Vagina (tissue), 2 donors: ENCODE data around the gene NUP210. TPM values are rescaled to one million over a fixed set of nuclear protein-coding genes. Genes with fewer than 3 reads are reported as not detected.

Experiments
- DNase-seq, 2 donors: peaks; one replicate each; pipeline ENCODE4 v3.0.0-alpha.2; 2017; ENCODE audit errors: extremely low spot score in 2 of 2
- H3K27ac ChIP-seq: fragments of 200-600 bp; sonication (generic); one replicate; pipeline ENCODE4 v1.5.1; 2019
- H3K27me3 ChIP-seq: fragments of 200-600 bp; sonication (generic); one replicate; pipeline ENCODE4 v1.5.1; 2019
- H3K36me3 ChIP-seq, 2 donors: fragments of 200-600 bp; sonication (generic); one replicate each; pipeline ENCODE4 v1.5.1; 2017 to 2019
- H3K4me1 ChIP-seq: fragments of 200-600 bp; sonication (generic); one replicate; pipeline ENCODE4 v1.5.1; 2019
- H3K4me3 ChIP-seq, 2 donors: fragments of 200-600 bp; sonication (generic); 1 replicate in 1 of 2; 2 replicates in 1 of 2; pipeline ENCODE4 v1.5.1; 2016 to 2019
- H3K9me3 ChIP-seq: fragments of 200-600 bp; sonication (generic); one replicate; pipeline ENCODE4 v1.5.1; 2019
- CTCF ChIP-seq, 3 experiments: fragments of 450-650 bp in 2 of 3; fragments of 200-600 bp in 1 of 3; sonication (generic) in 1 of 3; IDR thresholded peaks; one replicate each; pipeline ENCODE4 v1.5.1; 2017 to 2019; ENCODE audit warnings: antibody characterized with exemption in 3 of 3, mild to moderate bottlenecking in 2 of 3, moderate library complexity in 2 of 3
- POLR2A ChIP-seq, 2 donors: fragments of 450-650 bp; IDR thresholded peaks; one replicate each; pipeline ENCODE4 v1.6.1; 2017; ENCODE audit warnings: antibody characterized with exemption in 2 of 2, mild to moderate bottlenecking in 2 of 2, moderate library complexity in 2 of 2
- POLR2AphosphoS5 ChIP-seq, 2 donors: sonication (generic); formaldehyde crosslinking; IDR thresholded peaks; one replicate each; pipeline ENCODE4 v1.9.0; 2017; ENCODE audit warnings: antibody characterized with exemption in 2 of 2, mild to moderate bottlenecking in 2 of 2, low read depth in 1 of 2; ENCODE audit not compliant: insufficient read depth in 1 of 2
- intact Hi-C: fragments of 100-400 bp; cut with DNase I; formaldehyde crosslinking; loops from one replicate; pipeline ENCODE4 v1.15.1; 2023
- total RNA-seq: library from RNA; depleted of rRNA; stranded (reverse); fragments of >200 nt; gene quantifications from one replicate; pipeline ENCODE4 v1.2.3, GENCODE V29; 2016

NUP210 gene
- total RNA-seq, 1 donor from 2014 or later, result 10.1 TPM

- Histone ChIP-seq H3K36me3 (no peaks in the 10 kb centered on the region), H3K27ac (no peak overlapping the region), H3K9me3 (no peaks in the 10 kb centered on the region), H3K4me3 (no peak overlapping the region), H3K4me1 (peaks cover 4% of the 10 kb centered on the region), H3K27me3 (no peaks in the 10 kb centered on the region)
- intact Hi-C loops, result no loop called here
- no peak for DNase-seq
- no peak for TF ChIP-seq POLR2AphosphoS5 (IDR thresholded peaks at IDR 0.05; ENCODE audit: insufficient read depth in 1 of 2, low read depth in 1 of 2)
- TF ChIP-seq POLR2A (IDR thresholded peaks at IDR 0.05), result no peak
- no peak for TF ChIP-seq CTCF (IDR thresholded peaks at IDR 0.05)
These were observed 4.2 kb upstream of the NUP210 start for GRCh38 chr3:13424141-13424844.

- Histone ChIP-seq H3K4me1 (peaks cover 8% of the 10 kb centered on the region), H3K9me3 (no peaks in the 10 kb centered on the region), H3K4me3 (peak overlapping the region in 1 of 2 donors; percentile 46), H3K27ac (peak overlapping the region; percentile 18), H3K36me3 (no peaks in the 10 kb centered on the region), H3K27me3 (no peaks in the 10 kb centered on the region)
- DNase-seq, result no peak
- intact Hi-C loops, result no loop called here
- TF ChIP-seq CTCF (IDR thresholded peaks at IDR 0.05) (no peak), POLR2AphosphoS5 (IDR thresholded peaks at IDR 0.05; ENCODE audit: insufficient read depth in 1 of 2, low read depth in 1 of 2) (peak in 1 of 2 donors; percentile 19)
These were observed 976 bp upstream of the NUP210 start for GRCh38 chr3:13420831-13421765.

- DNase-seq, result no peak
- peak overlapping the region; percentile 46 to 55 for H3K4me3 ChIP-seq
- H3K9me3 ChIP-seq, result no peaks in the 10 kb centered on the region
- H3K27me3 ChIP-seq, result no peaks in the 10 kb centered on the region
- no peaks in the 10 kb centered on the region for H3K36me3 ChIP-seq
- H3K4me1 ChIP-seq, result peaks cover 8% of the 10 kb centered on the region
- peak overlapping the region; percentile 33 for H3K27ac ChIP-seq
- intact Hi-C loops, result no loop called here
- TF ChIP-seq POLR2AphosphoS5 (IDR thresholded peaks at IDR 0.05; ENCODE audit: insufficient read depth in 1 of 2, low read depth in 1 of 2), result no peak
These were observed 547 bp downstream of the NUP210 start for GRCh38 chr3:13419505-13420044.

GRCh38 chr3:13417166-13417947 lies 2.8 kb downstream of the NUP210 start:
- no peak overlapping the region for H3K4me3 ChIP-seq
- H3K36me3 ChIP-seq, result no peaks in the 10 kb centered on the region
- no peak overlapping the region for H3K27ac ChIP-seq
- DNase-seq, result no peak
- intact Hi-C loops, result no loop called here
- no peaks in the 10 kb centered on the region for H3K27me3 ChIP-seq
- no peak for TF ChIP-seq POLR2AphosphoS5 (IDR thresholded peaks at IDR 0.05; ENCODE audit: insufficient read depth in 1 of 2, low read depth in 1 of 2)
- TF ChIP-seq CTCF (IDR thresholded peaks at IDR 0.05), result no peak
- TF ChIP-seq POLR2A (IDR thresholded peaks at IDR 0.05), result no peak
- H3K9me3 ChIP-seq, result no peaks in the 10 kb centered on the region
- peaks cover 8% of the 10 kb centered on the region for H3K4me1 ChIP-seq
